GM23248 (cell line): ENCODE results near the gene NTMT1. TPM values are rescaled to one million over a fixed set of nuclear protein-coding genes. Genes with fewer than 3 reads are reported as not detected.

ENCODE experiments used
- DNase-seq: peaks from one replicate; pipeline ENCODE4 v3.0.0-alpha.2; 2015
- H2AFZ ChIP-seq: fragments of 200-600 bp; sonication (generic); 2 replicates; pipeline ENCODE4 v1.6.1; 2016; ENCODE audit warnings: antibody characterized with exemption
- H3F3A ChIP-seq: fragments of 200-600 bp; sonication (generic); 2 replicates; pipeline ENCODE4 v1.6.1; 2016; ENCODE audit warnings: mild to moderate bottlenecking, antibody characterized with exemption, mixed run types; ENCODE audit not compliant: insufficient read depth
- H3K27ac ChIP-seq: fragments of 200-600 bp; sonication (generic); 2 replicates; pipeline ENCODE4 v1.5.1; 2016; ENCODE audit warnings: mild to moderate bottlenecking
- H3K27me3 ChIP-seq: fragments of 200-600 bp; sonication (generic); replicated peaks from 2 replicates; pipeline ENCODE4 v1.6.1; 2016; ENCODE audit warnings: mild to moderate bottlenecking; ENCODE audit not compliant: insufficient read depth
- H3K36me3 ChIP-seq: fragments of 200-600 bp; sonication (generic); 2 replicates; pipeline ENCODE4 v1.6.1; 2016; ENCODE audit warnings: low read depth, mild to moderate bottlenecking
- H3K4me1 ChIP-seq: fragments of 200-600 bp; sonication (generic); 2 replicates; pipeline ENCODE4 v1.6.1; 2016; ENCODE audit warnings: mild to moderate bottlenecking; ENCODE audit not compliant: insufficient read depth
- H3K4me2 ChIP-seq: fragments of 200-600 bp; sonication (generic); one replicate; pipeline ENCODE4 v1.6.1; 2016; ENCODE audit warnings: mild to moderate bottlenecking; ENCODE audit not compliant: unreplicated experiment
- H3K4me3 ChIP-seq: fragments of 200-600 bp; sonication (generic); 2 replicates; pipeline ENCODE4 v1.5.1; 2016; ENCODE audit warnings: mild to moderate bottlenecking
- H3K79me2 ChIP-seq: fragments of 200-600 bp; sonication (generic); 2 replicates; pipeline ENCODE4 v1.6.1; 2016; ENCODE audit warnings: mild to moderate bottlenecking; ENCODE audit not compliant: insufficient read depth
- H3K9ac ChIP-seq: fragments of 200-600 bp; sonication (generic); 2 replicates; pipeline ENCODE4 v1.6.1; 2016; ENCODE audit warnings: mild to moderate bottlenecking
- H3K9me2 ChIP-seq: fragments of 200-600 bp; sonication (generic); 2 replicates; pipeline ENCODE4 v1.6.1; 2016; ENCODE audit warnings: mixed run types, mild to moderate bottlenecking, moderate library complexity; ENCODE audit not compliant: insufficient read depth
- H3K9me3 ChIP-seq: fragments of 200-600 bp; sonication (generic); one replicate; pipeline ENCODE4 v1.6.1; 2017; ENCODE audit warnings: low read depth
- H4K20me1 ChIP-seq: fragments of 200-600 bp; sonication (generic); 2 replicates; pipeline ENCODE4 v1.6.0; 2016; ENCODE audit not compliant: insufficient read depth
- EZH2 ChIP-seq: fragments of 200-600 bp; sonication (generic); IDR thresholded peaks from 2 replicates; pipeline ENCODE4 v1.6.1; 2018; ENCODE audit warnings: antibody characterized with exemption, mild to moderate bottlenecking; ENCODE audit not compliant: insufficient read depth, poor library complexity, severe bottlenecking
- EZH2phosphoT487 ChIP-seq: fragments of 200-600 bp; sonication (generic); IDR thresholded peaks from 2 replicates; pipeline ENCODE4 v1.6.1; 2018; ENCODE audit warnings: antibody characterized with exemption, moderate library complexity, mild to moderate bottlenecking, low read depth; ENCODE audit not compliant: insufficient read depth
- WGBS, 2 experiments: methylation state at CpG; one replicate each; pipeline ENCODE4 v1.1.6; 2015 to 2017; ENCODE audit warnings: low lambda C conversion rate in 2 of 2, low coverage in 1 of 2; ENCODE audit errors: missing lambda C conversion rate in 2 of 2; 5-methylcytosine and 5-hydroxymethylcytosine counted together
- in situ Hi-C: fragments of 300-500 bp; cut with MboI; formaldehyde crosslinking; loops from 2 replicates; pipeline ENCODE4 v1.15.0; 2020
- polyA plus RNA-seq: library from polyadenylated mRNA; unstranded; fragments of >200 nt; fragmentation: Nextera tagmentation; extraction: Ambion mirVana; gene quantifications from 2 replicates; pipeline ENCODE4 v1.2.1, GENCODE V29; 2016
- total RNA-seq: library from RNA; depleted of rRNA; stranded (reverse); fragments of >200 nt; shearing (Covaris generic); gene quantifications from 2 replicates; pipeline ENCODE4 v1.2.3, GENCODE V29; 2014

The NTMT1 gene
- total and polyA plus RNA-seq, 2 experiments from 2014 or later, result 44.5 to 115 TPM

DNA sequence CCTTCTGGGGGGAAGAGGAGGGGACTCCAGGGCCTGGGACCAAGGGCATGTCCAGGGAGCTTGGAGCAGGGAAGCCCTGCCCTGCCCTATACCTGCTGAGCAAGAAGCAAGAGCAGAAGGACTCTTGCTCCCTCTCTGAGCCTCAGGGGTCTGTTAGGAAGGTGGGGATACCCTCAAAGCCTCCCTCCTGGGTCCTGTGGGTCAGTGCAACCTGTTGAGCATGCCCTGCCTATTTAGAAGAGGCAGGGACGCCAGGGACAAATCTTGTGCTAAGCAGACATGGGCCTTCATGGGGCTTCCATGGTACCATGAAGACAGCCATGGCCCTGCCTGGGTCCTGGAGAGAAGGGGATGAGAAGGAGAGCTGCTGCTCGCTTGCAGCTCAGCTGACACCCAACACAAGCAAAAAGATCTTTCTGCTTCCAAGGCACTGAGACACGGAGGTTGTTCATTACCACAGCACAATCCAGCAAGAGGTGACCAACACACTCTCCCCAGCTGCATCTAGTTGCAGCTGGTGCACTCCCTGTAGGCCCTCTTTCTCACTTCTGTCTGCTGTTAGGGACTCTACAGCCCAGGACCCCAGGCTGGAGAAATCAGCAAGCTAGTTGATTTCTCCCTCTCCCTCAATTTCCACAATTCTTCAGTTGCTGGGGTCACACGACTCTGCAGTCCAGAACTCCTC, 44.3 kb upstream of the NTMT1 start:
- Histone ChIP-seq H3K27me3 (no peaks in the 10 kb centered on the region), H3K36me3 (no peaks in the 10 kb centered on the region), H3K27ac (no peak overlapping the region), H3K9ac (no peak overlapping the region), H3K4me3 (no peak overlapping the region), H4K20me1 (no peaks in the 10 kb centered on the region), H3F3A (no peaks in the 10 kb centered on the region), H3K79me2 (no peaks in the 10 kb centered on the region), H3K9me2 (no peaks in the 10 kb centered on the region), H3K4me2 (no peak overlapping the region), H2AFZ (no peak overlapping the region), H3K9me3 (no peaks in the 10 kb centered on the region), H3K4me1 (peaks cover 3% of the 10 kb centered on the region; the same call in 1 of the 2 replicates)
- WGBS, 2 experiments, result 72 to 91% methylated on average over 4 of the region's 4 CpGs
- TF ChIP-seq EZH2 (no peak), EZH2phosphoT487 (no peak)
- in situ Hi-C loops, result no loop called here
- DNase-seq, result no peak

DNA sequence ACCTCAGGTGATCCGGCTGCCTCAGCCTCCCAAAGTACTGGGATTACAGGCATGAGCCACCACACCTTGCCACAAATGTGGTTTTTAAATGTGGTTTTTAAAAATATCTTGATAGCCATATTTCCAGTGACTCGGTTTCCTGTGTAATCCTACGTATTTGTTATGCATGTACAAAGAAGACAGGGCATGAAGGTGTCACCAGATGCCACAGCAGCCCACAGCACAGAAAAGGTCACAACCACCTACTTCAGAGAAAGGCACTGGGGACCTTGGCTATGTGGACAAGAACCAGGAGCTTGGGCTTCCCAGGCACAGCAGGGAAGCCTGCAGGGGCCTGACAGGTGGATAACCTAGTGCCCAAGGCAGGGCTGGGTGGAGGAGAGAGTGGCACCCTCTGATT, 43.1 kb upstream of the NTMT1 start:
- no peak for DNase-seq
- no peaks in the 10 kb centered on the region for H3K27me3 ChIP-seq
- no peak overlapping the region for H3K4me3 ChIP-seq
- H3K79me2 ChIP-seq, result no peaks in the 10 kb centered on the region
- H3K9me2 ChIP-seq, result no peaks in the 10 kb centered on the region
- in situ Hi-C loops, result no loop called here
- no peaks in the 10 kb centered on the region for H3F3A ChIP-seq
- no peaks in the 10 kb centered on the region for H4K20me1 ChIP-seq
- no peaks in the 10 kb centered on the region for H3K36me3 ChIP-seq
- no peak overlapping the region for H3K9ac ChIP-seq
- H2AFZ ChIP-seq, result no peak overlapping the region
- 63 to 73% methylated on average over 3 of the region's 3 CpGs for WGBS, 2 experiments
- H3K4me2 ChIP-seq, result no peak overlapping the region
- no peaks in the 10 kb centered on the region for H3K9me3 ChIP-seq
- H3K4me1 ChIP-seq, result no peaks in the 10 kb centered on the region
- TF ChIP-seq EZH2, result no peak
- no peak for TF ChIP-seq EZH2phosphoT487
- no peak overlapping the region for H3K27ac ChIP-seq

DNA sequence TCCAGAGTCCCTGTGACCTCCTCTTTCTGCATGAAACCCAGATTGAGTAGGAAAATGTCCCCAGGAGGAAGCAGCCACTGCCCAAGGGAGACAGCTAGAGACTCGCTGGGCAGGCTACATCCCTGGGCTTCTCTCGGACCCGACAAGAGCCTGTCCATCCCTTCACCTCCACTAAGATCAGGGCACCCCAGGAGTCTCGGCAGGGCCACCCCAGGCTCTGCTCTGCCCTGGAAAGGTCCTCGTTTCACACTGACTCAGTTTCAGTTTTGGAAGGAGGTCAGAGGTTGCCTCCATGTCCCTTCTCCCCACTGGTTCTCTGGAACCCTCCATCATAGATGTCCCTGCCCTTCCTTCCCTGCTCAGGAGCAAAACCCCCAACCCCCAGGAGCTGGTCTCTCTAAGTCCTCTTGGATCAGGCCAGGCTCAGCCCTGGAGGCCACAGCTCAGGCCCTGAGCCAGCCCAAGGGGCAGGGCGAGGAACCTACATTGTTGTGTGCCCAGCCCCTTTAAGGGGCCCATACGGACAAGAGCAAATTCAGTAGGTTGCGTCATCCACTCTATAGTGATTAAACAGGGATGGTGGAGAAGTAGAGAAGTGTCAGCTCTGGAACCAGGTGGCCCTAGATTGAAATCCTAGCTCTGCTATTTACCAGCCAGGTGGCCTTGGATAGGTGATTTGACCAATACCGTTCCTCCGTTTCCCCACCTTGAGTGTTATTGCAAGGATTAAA, 42.5 kb upstream of the NTMT1 start:
- Histone ChIP-seq H3K4me3 (no peak overlapping the region), H3K27me3 (no peaks in the 10 kb centered on the region), H3K79me2 (no peaks in the 10 kb centered on the region), H3K27ac (no peak overlapping the region), H3K36me3 (no peaks in the 10 kb centered on the region), H3K9me2 (no peaks in the 10 kb centered on the region), H3K9me3 (no peaks in the 10 kb centered on the region), H2AFZ (no peak overlapping the region), H3F3A (no peaks in the 10 kb centered on the region), H4K20me1 (no peaks in the 10 kb centered on the region), H3K4me1 (no peaks in the 10 kb centered on the region), H3K4me2 (no peak overlapping the region), H3K9ac (no peak overlapping the region)
- DNase-seq, result peak; percentile 36
- WGBS, 2 experiments, result 60 to 63% methylated on average over 10 of the region's 10 CpGs
- TF ChIP-seq EZH2phosphoT487, result no peak
- TF ChIP-seq EZH2, result no peak
- in situ Hi-C loops, result no loop called here

DNA sequence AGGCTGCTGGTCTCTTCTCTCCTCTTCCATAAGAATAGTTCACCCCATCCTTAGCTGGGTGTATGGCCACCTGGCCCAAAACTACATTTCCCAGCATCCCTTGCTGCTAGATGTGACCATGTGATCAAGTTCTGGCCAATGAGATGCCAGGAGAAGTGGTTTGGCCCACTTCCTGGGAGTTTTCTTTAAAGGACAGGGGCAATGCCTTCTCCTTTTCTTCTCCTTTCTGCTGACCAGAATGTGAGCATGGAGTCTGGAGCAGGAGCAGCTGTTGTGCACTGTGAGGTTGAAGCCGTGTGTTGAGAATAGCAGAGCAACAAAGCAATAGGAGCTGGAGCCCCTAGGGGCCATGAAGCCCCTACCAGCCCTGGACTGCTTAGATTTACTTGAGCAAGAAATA, 41.8 kb upstream of the NTMT1 start:
- Histone ChIP-seq H4K20me1 (no peaks in the 10 kb centered on the region), H3K27me3 (no peaks in the 10 kb centered on the region), H3F3A (no peaks in the 10 kb centered on the region), H3K9me3 (no peaks in the 10 kb centered on the region), H3K9me2 (no peaks in the 10 kb centered on the region), H3K27ac (no peak overlapping the region), H3K4me1 (no peaks in the 10 kb centered on the region), H3K4me2 (no peak overlapping the region), H3K4me3 (no peak overlapping the region), H2AFZ (peak overlapping the region; percentile 76), H3K9ac (no peak overlapping the region), H3K79me2 (no peaks in the 10 kb centered on the region), H3K36me3 (no peaks in the 10 kb centered on the region)
- TF ChIP-seq EZH2 (no peak), EZH2phosphoT487 (no peak)
- in situ Hi-C loops, result no loop called here
- 100% methylated on average over 1 of the region's 1 CpG for WGBS, 2 experiments
- peak; percentile 85 for DNase-seq
